KMS-11 (cell line): ENCODE measurements around the gene KRTAP10-3.

Experiments
- H2AFZ ChIP-seq: fragments of 200-600 bp; sonication (generic); 2 replicates; pipeline ENCODE4 v1.6.1; 2016; ENCODE audit warnings: antibody characterized with exemption, mixed run types, low read depth
- H3K27ac ChIP-seq: fragments of 200-600 bp; sonication (generic); 2 replicates; pipeline ENCODE4 v1.6.1; 2016; ENCODE audit warnings: mild to moderate bottlenecking, mixed run types
- H3K27me3 ChIP-seq: fragments of 200-600 bp; sonication (generic); 2 replicates; pipeline ENCODE4 v1.6.1; 2017; ENCODE audit warnings: mild to moderate bottlenecking, low read depth, mixed run types, moderate library complexity; ENCODE audit not compliant: insufficient read depth
- H3K36me3 ChIP-seq: fragments of 200-600 bp; sonication (generic); 2 replicates; pipeline ENCODE4 v1.6.1; 2017; ENCODE audit warnings: mild to moderate bottlenecking, mixed run types; ENCODE audit not compliant: insufficient read depth
- H3K4me1 ChIP-seq: fragments of 200-600 bp; sonication (generic); 2 replicates; pipeline ENCODE4 v1.6.1; 2016; ENCODE audit warnings: mild to moderate bottlenecking, low read depth, mixed run types; ENCODE audit not compliant: poor library complexity, severe bottlenecking
- H3K4me2 ChIP-seq: fragments of 200-600 bp; sonication (generic); 2 replicates; pipeline ENCODE4 v1.7.0; 2016; ENCODE audit warnings: mild to moderate bottlenecking, mixed run types
- H3K4me3 ChIP-seq: fragments of 200-600 bp; sonication (generic); IDR thresholded peaks from 2 replicates; pipeline ENCODE4 v1.6.1; 2017; ENCODE audit warnings: low read depth, low read length, mixed read lengths; ENCODE audit not compliant: insufficient read depth
- H3K79me2 ChIP-seq: fragments of 200-600 bp; sonication (generic); 2 replicates; pipeline ENCODE4 v1.6.1; 2016; ENCODE audit warnings: low read depth, mixed run types; ENCODE audit not compliant: insufficient read depth
- H3K9ac ChIP-seq: fragments of 200-600 bp; sonication (generic); 2 replicates; pipeline ENCODE4 v1.6.1; 2016; ENCODE audit warnings: mild to moderate bottlenecking, mixed run types
- H4K20me1 ChIP-seq: fragments of 200-600 bp; sonication (generic); 2 replicates; pipeline ENCODE4 v1.6.1; 2016; ENCODE audit warnings: mild to moderate bottlenecking, mixed run types; ENCODE audit not compliant: insufficient read depth
- TF ChIP-seq, protein P1 (sequence below): fragments of 200-600 bp; sonication (generic); conservative IDR thresholded peaks from 2 replicates; pipeline ENCODE4 v1.6.1; 2017; ENCODE audit warnings: low read depth, mild to moderate bottlenecking, antibody characterized with exemption, low read length, moderate library complexity, mixed read lengths

KRTAP10-3 gene

DNA sequence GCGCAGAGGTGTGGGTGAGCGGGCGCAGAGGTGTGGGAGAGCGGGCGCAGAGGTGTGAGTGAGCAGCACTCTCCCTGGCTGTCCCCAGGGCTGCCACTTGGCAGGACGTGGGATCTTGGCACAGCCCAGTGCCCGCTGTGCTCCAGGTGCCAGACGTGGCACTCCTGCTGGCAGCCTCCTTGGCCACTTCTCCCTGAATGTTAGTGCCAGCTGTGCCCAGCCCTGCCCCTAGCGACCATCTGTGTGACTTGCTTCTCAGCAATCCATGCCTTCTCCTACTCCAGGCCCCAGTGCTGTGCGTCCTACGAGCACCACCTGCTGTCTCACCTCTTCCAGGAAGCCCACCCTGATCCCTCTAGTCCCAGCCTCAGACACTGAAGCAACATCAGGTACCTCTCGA lies 49.1 kb downstream of the KRTAP10-3 start:
- H3K9ac ChIP-seq = no peak overlapping the region
- no peak overlapping the region for H2AFZ ChIP-seq
- H3K27ac ChIP-seq = no peak overlapping the region
- H3K4me3 ChIP-seq = no peak overlapping the region
- H3K4me1 ChIP-seq = no peaks in the 10 kb centered on the region
- H3K4me2 ChIP-seq = no peak overlapping the region
- H3K36me3 ChIP-seq = no peaks in the 10 kb centered on the region
- H3K79me2 ChIP-seq = no peaks in the 10 kb centered on the region
- H4K20me1 ChIP-seq = no peaks in the 10 kb centered on the region
- TF ChIP-seq, protein P1, sequence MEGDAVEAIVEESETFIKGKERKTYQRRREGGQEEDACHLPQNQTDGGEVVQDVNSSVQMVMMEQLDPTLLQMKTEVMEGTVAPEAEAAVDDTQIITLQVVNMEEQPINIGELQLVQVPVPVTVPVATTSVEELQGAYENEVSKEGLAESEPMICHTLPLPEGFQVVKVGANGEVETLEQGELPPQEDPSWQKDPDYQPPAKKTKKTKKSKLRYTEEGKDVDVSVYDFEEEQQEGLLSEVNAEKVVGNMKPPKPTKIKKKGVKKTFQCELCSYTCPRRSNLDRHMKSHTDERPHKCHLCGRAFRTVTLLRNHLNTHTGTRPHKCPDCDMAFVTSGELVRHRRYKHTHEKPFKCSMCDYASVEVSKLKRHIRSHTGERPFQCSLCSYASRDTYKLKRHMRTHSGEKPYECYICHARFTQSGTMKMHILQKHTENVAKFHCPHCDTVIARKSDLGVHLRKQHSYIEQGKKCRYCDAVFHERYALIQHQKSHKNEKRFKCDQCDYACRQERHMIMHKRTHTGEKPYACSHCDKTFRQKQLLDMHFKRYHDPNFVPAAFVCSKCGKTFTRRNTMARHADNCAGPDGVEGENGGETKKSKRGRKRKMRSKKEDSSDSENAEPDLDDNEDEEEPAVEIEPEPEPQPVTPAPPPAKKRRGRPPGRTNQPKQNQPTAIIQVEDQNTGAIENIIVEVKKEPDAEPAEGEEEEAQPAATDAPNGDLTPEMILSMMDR = 0 out of 2 replicates have a peak, but pooled peaks have one; percentile 26
- H3K27me3 ChIP-seq = peaks cover 74% of the 10 kb centered on the region

DNA sequence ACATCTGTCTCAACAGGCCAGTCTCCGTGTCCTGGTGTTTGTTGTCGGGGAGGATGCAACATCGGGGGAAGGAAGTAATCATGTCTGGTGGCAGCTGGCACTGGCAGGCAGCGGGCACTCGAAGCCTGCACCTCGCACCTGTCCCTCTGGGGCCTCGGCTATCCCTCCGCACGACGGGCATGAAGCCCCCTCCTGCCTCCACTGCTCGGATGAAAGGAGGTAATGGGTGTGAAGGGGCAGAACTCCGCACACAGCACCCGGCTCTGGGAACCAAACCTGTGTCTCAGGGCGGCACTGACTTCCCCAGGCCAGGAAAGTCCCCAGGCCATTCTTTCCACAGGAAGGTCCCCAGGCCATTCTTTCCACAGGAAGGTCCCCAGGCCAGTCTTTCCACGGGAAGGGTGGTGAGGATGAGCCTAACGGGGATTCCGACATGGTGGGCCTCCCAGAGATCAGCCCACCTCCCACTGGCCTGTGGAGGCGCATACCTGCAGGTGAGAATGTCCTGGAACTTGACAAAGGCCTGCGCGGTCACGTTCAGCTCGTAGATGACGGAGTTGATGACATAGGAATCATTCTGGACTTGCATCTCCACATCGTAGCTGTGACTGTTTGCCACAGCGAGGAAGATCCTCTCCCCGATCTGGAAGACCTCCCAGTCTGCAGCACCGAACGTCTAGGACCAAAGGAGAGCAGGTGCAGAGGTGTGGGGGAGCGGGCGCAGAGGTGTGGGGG lies 49.7 kb downstream of the KRTAP10-3 start:
- H3K9ac ChIP-seq = no peak overlapping the region
- H3K27me3 ChIP-seq = peaks cover 72% of the 10 kb centered on the region
- TF ChIP-seq, protein P1 = no peak
- no peak overlapping the region for H3K4me2 ChIP-seq
- H3K79me2 ChIP-seq = no peaks in the 10 kb centered on the region
- no peaks in the 10 kb centered on the region for H3K36me3 ChIP-seq
- H2AFZ ChIP-seq = no peak overlapping the region
- H3K27ac ChIP-seq = no peak overlapping the region
- no peaks in the 10 kb centered on the region for H4K20me1 ChIP-seq
- H3K4me1 ChIP-seq = no peaks in the 10 kb centered on the region
- H3K4me3 ChIP-seq = no peak overlapping the region

DNA sequence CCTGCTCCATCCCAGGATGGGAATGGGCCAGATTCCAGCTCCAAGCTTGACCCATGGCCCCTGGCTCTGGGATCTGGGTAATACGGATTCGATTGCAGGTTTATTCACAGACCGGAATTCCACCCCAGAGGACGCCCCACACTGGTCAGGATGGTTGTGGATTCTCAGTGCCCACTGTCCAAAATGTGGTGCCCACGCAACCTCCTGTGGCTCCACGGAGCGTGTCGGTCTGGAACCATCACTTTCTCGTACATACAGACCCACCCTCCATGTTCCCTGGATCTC lies 50.2 kb downstream of the KRTAP10-3 start:
- Histone ChIP-seq H3K27ac (no peak overlapping the region), H3K4me3 (no peak overlapping the region), H3K9ac (no peak overlapping the region), H3K4me2 (no peak overlapping the region), H4K20me1 (no peaks in the 10 kb centered on the region), H3K4me1 (no peaks in the 10 kb centered on the region), H2AFZ (no peak overlapping the region), H3K79me2 (no peaks in the 10 kb centered on the region), H3K36me3 (no peaks in the 10 kb centered on the region), H3K27me3 (peaks cover 72% of the 10 kb centered on the region)
- TF ChIP-seq, protein P1 = no peak
